ENCODE measurements around the gene RAB3B. TPM values are rescaled to one million over a fixed set of nuclear protein-coding genes. Genes with fewer than 3 reads are reported as not detected.

RAB3B gene
- total RNA-seq, 1 donor from 2014 or later, result 20.4 TPM

DNA sequence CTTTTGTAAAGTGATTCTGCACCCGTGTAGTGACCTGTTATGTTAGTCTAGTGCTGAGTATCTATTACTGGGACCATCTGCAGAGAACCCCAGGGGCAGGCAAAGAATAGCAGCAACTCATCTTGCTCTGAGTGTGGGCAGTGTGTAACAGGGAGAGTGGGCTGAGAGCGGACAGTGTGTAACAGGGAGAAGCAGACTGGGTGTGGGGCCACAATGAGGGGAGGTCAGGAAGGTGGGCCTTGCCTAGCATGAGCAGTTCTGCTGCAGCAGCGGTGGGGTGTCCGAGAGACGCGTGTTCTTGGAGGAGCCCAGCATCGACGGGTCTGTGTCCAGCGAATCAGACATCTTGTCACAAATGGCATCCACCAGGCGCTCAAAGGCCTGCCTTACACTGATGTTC, 70.8 kb downstream of the RAB3B start:
- Histone ChIP-seq H3K4me3 (no peak overlapping the region), H3K9me3 (ENCODE audit: low read depth) (no peaks in the 10 kb centered on the region), H4K20me1 (ENCODE audit: low read depth) (no peaks in the 10 kb centered on the region), H3K27ac (peak overlapping the region; percentile 57), H3F3A (ENCODE audit: low read depth) (peaks cover 23% of the 10 kb centered on the region), H3K79me2 (ENCODE audit: low read depth) (no peaks in the 10 kb centered on the region), H3K4me1 (peaks cover 39% of the 10 kb centered on the region), H3K36me3 (no peaks in the 10 kb centered on the region), H2AFZ (replicated peaks) (no peak overlapping the region), H3K9ac (no peak overlapping the region), H3K27me3 (no peaks in the 10 kb centered on the region), H3K4me2 (peak overlapping the region; percentile 40)
- H3K9me3 Mint-ChIP-seq, result peaks cover 6% of the 10 kb centered on the region
- peaks cover 39% of the 10 kb centered on the region for H3K27me3 Mint-ChIP-seq (ENCODE audit: insufficient read depth, low read depth)
- peaks cover 37% of the 10 kb centered on the region for H3K4me1 Mint-ChIP-seq
- H3K36me3 Mint-ChIP-seq, result peaks cover 10% of the 10 kb centered on the region
- peak overlapping the region; percentile 59 for H3K4me3 Mint-ChIP-seq
- peak; percentile 15 for DNase-seq (ENCODE audit: low spot score)
- no peak for TF ChIP-seq EZH2phosphoT487 (IDR thresholded peaks at IDR 0.05)
- TF ChIP-seq, protein P1, sequence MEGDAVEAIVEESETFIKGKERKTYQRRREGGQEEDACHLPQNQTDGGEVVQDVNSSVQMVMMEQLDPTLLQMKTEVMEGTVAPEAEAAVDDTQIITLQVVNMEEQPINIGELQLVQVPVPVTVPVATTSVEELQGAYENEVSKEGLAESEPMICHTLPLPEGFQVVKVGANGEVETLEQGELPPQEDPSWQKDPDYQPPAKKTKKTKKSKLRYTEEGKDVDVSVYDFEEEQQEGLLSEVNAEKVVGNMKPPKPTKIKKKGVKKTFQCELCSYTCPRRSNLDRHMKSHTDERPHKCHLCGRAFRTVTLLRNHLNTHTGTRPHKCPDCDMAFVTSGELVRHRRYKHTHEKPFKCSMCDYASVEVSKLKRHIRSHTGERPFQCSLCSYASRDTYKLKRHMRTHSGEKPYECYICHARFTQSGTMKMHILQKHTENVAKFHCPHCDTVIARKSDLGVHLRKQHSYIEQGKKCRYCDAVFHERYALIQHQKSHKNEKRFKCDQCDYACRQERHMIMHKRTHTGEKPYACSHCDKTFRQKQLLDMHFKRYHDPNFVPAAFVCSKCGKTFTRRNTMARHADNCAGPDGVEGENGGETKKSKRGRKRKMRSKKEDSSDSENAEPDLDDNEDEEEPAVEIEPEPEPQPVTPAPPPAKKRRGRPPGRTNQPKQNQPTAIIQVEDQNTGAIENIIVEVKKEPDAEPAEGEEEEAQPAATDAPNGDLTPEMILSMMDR (IDR thresholded peaks at IDR 0.05), result no peak
- TF ChIP-seq EZH2 (IDR thresholded peaks at IDR 0.05), result no peak
- peak overlapping the region; percentile 90 for H3K27ac Mint-ChIP-seq

DNA sequence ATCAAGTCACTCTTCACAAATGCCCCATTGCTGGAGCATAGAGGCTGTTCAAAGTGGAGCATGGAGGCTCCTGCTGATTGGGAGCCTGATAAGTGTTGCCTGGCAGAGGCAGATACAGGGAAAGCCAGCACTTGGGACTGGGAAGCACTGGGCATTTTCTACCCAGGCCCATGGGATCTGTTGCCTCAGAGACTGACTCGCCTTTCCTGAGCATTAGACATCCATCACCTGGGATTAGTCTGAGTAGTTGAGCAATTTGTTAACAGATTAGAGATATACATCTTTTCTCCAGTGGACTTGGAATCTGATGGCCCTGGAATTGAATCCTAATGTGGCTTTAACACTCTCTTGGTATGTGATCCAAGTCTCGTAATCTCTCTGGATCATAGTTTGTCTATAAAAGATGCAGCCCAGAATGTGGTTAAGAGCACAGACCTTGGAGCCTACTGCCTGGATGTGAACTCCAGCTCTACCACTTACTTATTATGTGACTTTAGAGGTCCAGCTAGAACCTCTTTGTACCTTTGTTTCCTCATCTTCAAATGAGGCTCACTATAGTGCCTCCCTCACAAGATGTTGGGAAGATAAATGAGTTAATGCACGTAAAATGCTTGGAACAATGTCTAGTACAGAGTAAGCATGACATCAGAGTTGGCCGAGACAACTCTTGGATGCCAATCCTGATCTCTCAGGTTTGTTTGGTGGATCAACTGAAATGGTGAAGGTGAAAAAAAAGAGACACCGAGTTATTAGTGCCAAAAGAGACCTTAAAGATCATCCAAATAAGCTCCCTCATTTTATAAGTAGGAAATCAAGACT, 73.7 kb downstream of the RAB3B start:
- no peak overlapping the region for H3K4me3 Mint-ChIP-seq
- Histone ChIP-seq H3K4me2 (no peak overlapping the region), H3K4me1 (peaks cover 36% of the 10 kb centered on the region), H2AFZ (replicated peaks) (no peak overlapping the region), H3F3A (ENCODE audit: low read depth) (peaks cover 23% of the 10 kb centered on the region), H3K9me3 (ENCODE audit: low read depth) (no peaks in the 10 kb centered on the region), H3K27ac (no peak overlapping the region), H3K9ac (no peak overlapping the region), H3K27me3 (no peaks in the 10 kb centered on the region), H3K4me3 (no peak overlapping the region), H3K36me3 (no peaks in the 10 kb centered on the region), H3K79me2 (ENCODE audit: low read depth) (no peaks in the 10 kb centered on the region), H4K20me1 (ENCODE audit: low read depth) (no peaks in the 10 kb centered on the region)
- peaks cover 15% of the 10 kb centered on the region for H3K36me3 Mint-ChIP-seq
- DNase-seq (ENCODE audit: low spot score), result no peak
- peaks cover 31% of the 10 kb centered on the region for H3K4me1 Mint-ChIP-seq
- H3K27ac Mint-ChIP-seq, result no peak overlapping the region
- peaks cover 6% of the 10 kb centered on the region for H3K9me3 Mint-ChIP-seq
- H3K27me3 Mint-ChIP-seq (ENCODE audit: insufficient read depth, low read depth), result peaks cover 47% of the 10 kb centered on the region
- no peak for TF ChIP-seq EZH2 (IDR thresholded peaks at IDR 0.05)

- Histone ChIP-seq H3K9ac (no peak overlapping the region), H3F3A (ENCODE audit: low read depth) (peaks cover 31% of the 10 kb centered on the region), H3K79me2 (ENCODE audit: low read depth) (no peaks in the 10 kb centered on the region), H2AFZ (replicated peaks) (no peak overlapping the region), H3K4me3 (no peak overlapping the region), H3K9me3 (ENCODE audit: low read depth) (no peaks in the 10 kb centered on the region), H3K27ac (no peak overlapping the region), H4K20me1 (ENCODE audit: low read depth) (no peaks in the 10 kb centered on the region), H3K4me1 (peaks cover 31% of the 10 kb centered on the region), H3K36me3 (no peaks in the 10 kb centered on the region), H3K4me2 (no peak overlapping the region), H3K27me3 (no peaks in the 10 kb centered on the region)
- DNase-seq (ENCODE audit: low spot score), result no peak
- TF ChIP-seq, protein P1 (IDR thresholded peaks at IDR 0.05), result no peak
- Mint-ChIP-seq H3K36me3 (peaks cover 15% of the 10 kb centered on the region), H3K27ac (no peak overlapping the region), H3K4me1 (peaks cover 23% of the 10 kb centered on the region), H3K9me3 (peaks cover 6% of the 10 kb centered on the region), H3K27me3 (ENCODE audit: insufficient read depth, low read depth) (peaks cover 42% of the 10 kb centered on the region), H3K4me3 (no peak overlapping the region)
These were observed 74.5 kb downstream of the RAB3B start for GRCh38 chr1:51915951-51916350.

DNA sequence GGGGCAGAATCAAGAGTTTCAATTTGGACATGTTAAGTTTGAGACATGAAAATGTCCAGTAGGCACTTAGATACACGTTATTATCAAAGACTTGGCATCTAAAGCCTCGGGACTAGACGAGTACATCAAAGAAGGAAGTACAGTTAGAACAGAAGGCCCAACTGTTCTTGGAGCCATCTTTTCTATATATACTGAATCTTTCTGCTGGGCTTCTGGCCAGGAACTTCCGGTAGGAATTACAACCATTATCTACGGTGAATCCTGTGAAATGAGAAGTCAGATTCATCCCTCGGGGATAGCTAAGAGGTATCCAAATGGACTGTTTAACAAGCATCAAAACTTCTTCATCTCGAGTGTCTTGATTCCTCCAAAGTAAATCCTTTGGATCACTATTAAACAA, 77.6 kb downstream of the RAB3B start:
- H3K4me3 Mint-ChIP-seq, result no peak overlapping the region
- no peak overlapping the region for H3K27ac ChIP-seq
- DNase-seq (ENCODE audit: low spot score), result no peak

More for the DNA sequence above, 77.6 kb downstream of the RAB3B start:
- Histone ChIP-seq H3K4me2 (no peak overlapping the region), H2AFZ (replicated peaks) (no peak overlapping the region), H4K20me1 (ENCODE audit: low read depth) (no peaks in the 10 kb centered on the region), H3K9me3 (ENCODE audit: low read depth) (no peaks in the 10 kb centered on the region), H3K79me2 (ENCODE audit: low read depth) (no peaks in the 10 kb centered on the region), H3K27me3 (no peaks in the 10 kb centered on the region), H3F3A (ENCODE audit: low read depth) (peaks cover 24% of the 10 kb centered on the region), H3K36me3 (no peaks in the 10 kb centered on the region), H3K4me1 (peaks cover 23% of the 10 kb centered on the region), H3K9ac (no peak overlapping the region), H3K4me3 (no peak overlapping the region)
- Mint-ChIP-seq H3K27me3 (ENCODE audit: insufficient read depth, low read depth) (peaks cover 30% of the 10 kb centered on the region), H3K9me3 (peaks cover under 1% of the 10 kb centered on the region), H3K27ac (no peak overlapping the region), H3K36me3 (peaks cover 11% of the 10 kb centered on the region), H3K4me1 (no peaks in the 10 kb centered on the region)
- TF ChIP-seq, protein P1 (IDR thresholded peaks at IDR 0.05), result no peak
- no peak for TF ChIP-seq EZH2phosphoT487 (IDR thresholded peaks at IDR 0.05)
- TF ChIP-seq EZH2 (IDR thresholded peaks at IDR 0.05), result no peak
